ENCODE data around the gene FOXQ1.
"Not testable (repeated sequence)": the region's sequence is repeated elsewhere in the genome, so short reads cannot be mapped to it uniquely, and the experiment has no call there.

Gene FOXQ1

DNA sequence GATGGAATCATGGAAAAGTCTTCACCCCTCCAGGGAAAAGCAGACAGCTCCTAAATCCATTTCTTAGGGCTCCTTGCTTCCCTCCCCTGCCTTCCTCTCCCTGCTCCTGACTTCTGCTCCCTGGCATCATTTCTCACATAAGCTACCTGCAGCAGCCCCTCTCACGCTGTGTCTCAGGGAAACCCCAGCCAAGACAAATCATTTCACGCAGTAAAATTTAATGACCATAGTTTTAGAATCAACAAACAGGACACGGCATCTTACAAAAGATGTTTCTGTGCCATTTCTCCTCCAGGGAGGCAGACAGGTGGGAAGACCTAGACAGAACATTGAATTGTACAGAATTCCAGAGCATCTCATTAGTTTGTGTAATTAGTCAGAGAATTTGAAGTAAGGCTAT lies 16.5 kb upstream of the FOXQ1 start:
- no peak for DNase-seq

GRCh38 chr6:1296079-1296478 lies 15.8 kb upstream of the FOXQ1 start:
- DNase-seq, result no peak

GRCh38 chr6:1296542-1296941 lies 15.4 kb upstream of the FOXQ1 start:
- no peak for DNase-seq

GRCh38 chr6:1297746-1298145 lies 14.2 kb upstream of the FOXQ1 start:
- no peak for DNase-seq

DNA sequence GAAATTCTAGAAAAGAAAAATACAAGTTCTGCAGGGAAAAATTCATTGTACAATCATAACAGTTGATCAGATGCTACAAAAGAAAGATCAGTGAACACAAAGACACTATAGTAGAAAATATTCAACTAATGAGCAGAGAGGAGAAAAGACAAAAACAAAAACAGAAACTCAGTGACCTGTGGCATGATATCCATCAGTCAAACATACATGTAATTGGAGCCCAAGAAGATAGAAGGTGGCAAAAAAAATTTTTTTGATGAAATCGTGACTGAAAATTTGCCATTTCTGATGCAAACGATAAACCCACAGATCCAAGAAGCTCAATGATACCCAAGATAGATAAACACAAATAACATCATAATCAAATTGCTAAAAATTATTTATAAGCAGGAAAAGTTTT lies 13.1 kb upstream of the FOXQ1 start:
- no peak for DNase-seq

DNA sequence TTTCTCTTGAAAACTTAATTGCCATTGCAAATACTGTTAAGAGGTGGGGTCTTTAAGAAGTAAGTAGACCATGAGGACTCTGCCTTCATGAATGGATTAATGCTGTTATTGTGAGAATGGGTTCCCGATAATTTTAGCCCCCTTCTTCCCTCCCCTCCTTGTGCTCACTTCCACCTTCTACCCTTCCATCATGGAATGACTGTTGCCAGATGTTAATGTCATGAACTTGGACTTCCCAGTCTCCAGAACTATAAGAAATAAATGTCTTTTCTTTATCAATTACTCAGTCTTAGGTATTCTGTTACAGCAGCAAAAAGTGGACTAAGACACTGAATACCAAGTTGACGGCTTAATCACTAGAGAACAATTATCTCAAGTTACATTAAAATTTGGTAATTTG lies 5.8 kb upstream of the FOXQ1 start:
- no peak for DNase-seq

DNA sequence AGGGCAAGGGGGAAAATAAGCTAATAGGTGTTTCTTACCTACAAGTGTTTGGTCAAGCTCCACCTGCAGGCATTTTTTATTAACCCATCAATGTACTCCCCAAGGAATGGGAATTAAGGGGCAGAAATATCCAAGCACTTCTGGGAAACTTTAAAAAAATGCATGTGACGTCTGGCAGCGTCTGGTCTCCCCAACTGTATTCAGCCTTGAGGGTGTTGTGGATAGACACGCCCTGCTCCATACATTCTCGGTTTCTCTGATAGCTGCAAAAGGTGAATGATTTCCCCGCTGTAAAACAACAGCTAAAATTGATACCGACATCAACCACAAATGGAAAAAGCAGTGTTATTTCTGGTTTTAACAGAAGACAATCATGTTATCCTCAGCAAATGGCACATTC lies 2.5 kb upstream of the FOXQ1 start:
- DNase-seq, result no peak

DNA sequence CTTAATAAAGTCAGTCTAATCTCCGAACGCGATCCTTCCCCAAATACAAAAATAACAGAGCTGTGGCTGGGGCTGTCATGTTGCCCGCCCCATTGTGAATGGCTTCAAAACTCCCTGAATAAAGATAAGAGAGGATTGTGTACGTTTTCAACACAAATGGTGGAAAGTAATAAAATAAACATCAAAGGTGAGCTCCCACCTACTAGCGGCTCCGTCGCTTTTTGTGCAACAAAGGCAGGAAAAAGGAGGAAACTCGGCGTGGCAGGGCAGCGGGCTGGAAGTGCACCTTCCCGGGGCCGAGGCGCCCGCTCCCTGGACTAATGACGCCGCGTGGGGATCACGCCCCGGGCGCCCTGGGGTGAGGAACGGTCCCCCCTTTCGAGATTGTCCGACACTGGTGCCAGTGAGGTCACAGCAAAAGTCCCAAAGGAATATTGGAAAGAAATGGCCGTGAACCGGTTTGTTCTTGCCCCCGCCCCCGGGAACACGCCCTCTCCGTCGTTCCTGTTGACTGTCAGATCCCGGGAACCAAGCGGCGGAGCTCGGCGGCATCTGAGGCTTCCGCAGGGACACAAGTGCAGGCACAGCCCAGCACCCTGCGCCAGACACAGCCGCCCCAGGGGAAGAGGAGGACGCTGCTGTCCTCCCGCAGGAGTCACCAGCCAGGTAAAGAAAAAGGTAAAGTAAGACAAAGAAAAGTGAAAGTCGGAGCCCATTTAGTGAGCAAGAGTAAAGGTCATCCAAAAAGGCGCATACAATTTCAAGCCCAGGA lies 1.1 kb upstream of the FOXQ1 start:
- no peak for DNase-seq

GRCh38 chr6:1312203-1312472 lies 240 bp downstream of the FOXQ1 start:
- DNase-seq, result no peak

DNA sequence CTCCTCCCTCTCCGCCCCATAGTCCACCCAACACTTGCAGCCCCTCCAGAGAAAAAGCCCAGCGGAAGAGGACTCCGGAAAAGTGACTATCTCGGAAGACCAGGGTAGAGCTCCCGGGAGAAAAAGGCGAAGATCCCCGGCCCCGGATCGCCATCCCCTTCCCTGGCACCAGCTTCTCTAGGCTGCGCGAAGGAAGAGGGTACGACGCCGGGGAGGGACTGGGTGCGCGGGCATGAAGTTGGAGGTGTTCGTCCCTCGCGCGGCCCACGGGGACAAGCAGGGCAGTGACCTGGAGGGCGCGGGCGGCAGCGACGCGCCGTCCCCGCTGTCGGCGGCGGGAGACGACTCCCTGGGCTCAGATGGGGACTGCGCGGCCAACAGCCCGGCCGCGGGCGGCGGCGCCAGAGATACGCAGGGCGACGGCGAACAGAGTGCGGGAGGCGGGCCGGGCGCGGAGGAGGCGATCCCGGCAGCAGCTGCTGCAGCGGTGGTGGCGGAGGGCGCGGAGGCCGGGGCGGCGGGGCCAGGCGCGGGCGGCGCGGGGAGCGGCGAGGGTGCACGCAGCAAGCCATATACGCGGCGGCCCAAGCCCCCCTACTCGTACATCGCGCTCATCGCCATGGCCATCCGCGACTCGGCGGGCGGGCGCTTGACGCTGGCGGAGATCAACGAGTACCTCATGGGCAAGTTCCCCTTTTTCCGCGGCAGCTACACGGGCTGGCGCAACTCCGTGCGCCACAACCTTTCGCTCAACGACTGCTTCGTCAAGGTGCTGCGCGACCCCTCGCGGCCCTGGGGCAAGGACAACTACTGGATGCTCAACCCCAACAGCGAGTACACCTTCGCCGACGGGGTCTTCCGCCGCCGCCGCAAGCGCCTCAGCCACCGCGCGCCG lies 822 bp downstream of the FOXQ1 start:
- no peak for DNase-seq

DNA sequence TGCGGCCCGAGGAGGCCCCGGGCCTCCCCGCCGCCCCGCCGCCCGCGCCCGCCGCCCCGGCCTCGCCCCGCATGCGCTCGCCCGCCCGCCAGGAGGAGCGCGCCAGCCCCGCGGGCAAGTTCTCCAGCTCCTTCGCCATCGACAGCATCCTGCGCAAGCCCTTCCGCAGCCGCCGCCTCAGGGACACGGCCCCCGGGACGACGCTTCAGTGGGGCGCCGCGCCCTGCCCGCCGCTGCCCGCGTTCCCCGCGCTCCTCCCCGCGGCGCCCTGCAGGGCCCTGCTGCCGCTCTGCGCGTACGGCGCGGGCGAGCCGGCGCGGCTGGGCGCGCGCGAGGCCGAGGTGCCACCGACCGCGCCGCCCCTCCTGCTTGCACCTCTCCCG lies 1.5 kb downstream of the FOXQ1 start:
- DNase-seq, result no peak

DNA sequence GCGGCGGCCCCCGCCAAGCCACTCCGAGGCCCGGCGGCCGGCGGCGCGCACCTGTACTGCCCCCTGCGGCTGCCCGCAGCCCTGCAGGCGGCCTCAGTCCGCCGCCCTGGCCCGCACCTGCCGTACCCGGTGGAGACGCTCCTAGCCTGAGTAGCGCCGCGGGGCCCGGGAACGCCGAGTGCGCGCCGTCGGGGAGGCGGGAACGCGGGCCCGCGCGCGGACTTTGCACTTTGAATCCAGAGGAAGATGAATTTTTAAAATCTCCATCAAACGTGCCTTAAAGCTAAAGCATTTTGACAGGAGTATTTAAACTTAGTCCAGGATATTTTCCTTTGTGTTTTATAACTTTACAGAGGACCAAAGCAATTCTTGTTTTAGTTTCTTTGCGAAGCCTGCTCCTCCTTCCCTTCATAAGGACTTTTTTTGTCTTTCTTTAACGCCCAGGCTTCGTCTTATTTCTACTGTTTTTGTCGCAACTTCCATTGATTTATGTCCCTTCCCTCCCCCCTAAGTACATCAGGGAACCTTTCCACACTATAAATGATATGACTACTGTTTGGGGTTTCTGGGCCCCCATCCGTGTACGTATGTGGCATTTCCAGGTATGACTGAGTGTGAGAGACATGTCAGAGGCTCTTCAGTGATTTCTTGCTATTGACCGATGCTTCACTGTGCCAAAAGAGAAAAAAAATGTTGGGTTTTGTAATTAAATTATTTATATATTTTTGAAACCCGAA lies 2.0 kb downstream of the FOXQ1 start:
- DNase-seq, result no peak

DNA sequence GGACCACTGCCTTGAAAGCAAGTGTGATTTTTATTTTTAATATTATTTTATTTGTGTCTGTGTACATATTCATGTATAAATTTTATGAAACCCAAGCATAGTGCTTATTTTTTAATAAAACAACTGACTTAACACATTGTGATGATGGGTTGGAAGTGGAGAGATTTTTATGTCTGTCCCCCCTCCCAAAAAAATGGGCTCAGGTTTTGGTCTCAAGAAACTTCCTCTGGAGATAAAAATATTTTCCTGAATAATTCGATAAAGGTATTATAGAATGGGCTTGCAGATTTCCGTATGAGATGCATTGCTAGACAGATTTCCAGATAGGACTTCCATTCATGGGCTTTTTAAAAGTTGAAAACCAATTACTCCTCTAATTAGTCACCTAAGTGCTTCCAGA lies 2.7 kb downstream of the FOXQ1 start:
- DNase-seq, result no peak

DNA sequence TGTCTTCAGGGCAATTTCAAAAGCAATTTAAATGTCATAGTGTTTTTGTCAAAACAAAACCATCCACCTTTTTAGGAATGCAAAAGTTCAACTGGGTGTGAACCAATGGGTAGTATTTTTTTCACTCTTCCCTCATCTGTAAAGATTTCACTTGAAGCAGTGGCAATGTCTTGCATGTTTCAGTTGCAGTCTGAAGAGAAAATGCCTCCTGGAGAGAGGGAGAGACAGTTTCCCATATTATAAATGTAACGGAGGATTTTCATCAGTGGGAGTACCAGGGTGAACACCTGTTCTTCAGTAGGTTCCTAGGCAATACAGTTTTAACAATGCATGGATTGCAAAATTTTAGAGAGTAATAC lies 3.3 kb downstream of the FOXQ1 start:
- DNase-seq, result no peak

GRCh38 chr6:1315560-1316386 lies 3.9 kb downstream of the FOXQ1 start:
- DNase-seq, result no peak

GRCh38 chr6:1316489-1316971 lies 4.6 kb downstream of the FOXQ1 start:
- no peak for DNase-seq

DNA sequence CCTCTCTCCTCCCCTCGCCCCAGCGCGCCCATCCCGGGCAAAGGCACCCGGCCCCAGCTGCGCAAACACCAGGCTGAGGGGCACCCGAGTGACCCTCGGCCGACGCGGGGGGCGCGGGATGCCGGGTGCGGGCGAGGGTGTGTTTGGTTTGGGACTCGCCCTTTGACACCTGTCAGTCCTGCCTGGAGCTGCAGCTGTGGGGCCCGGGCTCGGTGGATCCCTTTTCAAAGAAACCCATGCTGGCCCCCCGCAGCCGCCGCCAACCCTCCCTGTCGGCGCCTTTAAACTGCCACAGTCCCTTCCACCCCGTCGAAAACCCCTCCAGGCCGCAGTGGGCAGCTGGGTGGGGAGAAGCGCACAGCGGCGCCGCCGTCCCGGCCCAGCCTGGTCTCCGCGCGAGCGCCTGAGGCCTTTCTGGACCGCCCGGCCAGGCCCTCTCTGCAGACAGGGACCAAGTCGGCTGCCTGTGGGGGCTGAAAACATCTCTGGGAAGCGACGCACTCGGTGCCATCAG lies 5.5 kb downstream of the FOXQ1 start:
- no peak for DNase-seq

GRCh38 chr6:1318036-1318435 lies 6.1 kb downstream of the FOXQ1 start:
- DNase-seq, result no peak

DNA sequence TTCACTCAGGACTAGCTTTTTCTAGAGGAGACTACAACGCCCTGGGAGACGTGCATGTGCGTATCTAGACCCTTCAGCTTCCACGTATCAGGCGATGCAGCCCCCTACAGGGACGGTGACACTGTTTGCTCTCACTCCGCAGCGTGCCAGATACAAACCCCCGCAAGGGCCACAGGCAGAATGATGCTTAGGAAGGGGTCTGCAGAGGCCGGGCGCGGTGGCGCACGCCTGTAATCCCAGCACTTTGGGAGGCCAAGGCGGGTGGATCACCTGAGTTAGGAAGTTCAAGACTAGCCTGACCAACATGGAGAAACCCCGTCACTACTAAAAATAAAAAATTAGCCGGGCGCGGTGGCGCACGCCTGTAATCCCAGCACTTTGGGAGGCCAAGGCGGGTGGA lies 6.7 kb downstream of the FOXQ1 start:
- DNase-seq, result not testable (repeated sequence)

DNA sequence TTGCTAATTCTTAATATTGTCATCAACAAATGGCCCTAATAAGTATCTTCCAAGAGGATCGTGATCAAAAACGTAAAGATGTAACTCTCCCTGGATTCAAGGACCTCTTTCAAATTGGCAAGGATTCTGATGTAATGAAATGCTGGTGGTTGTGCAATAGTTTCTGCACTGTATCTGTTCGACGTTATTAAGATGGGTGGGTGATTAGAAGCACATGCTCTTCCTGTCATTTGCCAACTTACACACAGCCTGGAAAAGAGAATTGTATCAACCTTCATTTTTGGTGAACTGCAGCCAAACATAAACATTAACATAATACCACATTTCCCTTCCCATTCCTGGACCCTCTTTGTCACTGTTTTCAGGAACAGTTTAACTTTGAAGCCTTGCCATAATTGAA lies 9.8 kb downstream of the FOXQ1 start:
- DNase-seq, result no peak

DNA sequence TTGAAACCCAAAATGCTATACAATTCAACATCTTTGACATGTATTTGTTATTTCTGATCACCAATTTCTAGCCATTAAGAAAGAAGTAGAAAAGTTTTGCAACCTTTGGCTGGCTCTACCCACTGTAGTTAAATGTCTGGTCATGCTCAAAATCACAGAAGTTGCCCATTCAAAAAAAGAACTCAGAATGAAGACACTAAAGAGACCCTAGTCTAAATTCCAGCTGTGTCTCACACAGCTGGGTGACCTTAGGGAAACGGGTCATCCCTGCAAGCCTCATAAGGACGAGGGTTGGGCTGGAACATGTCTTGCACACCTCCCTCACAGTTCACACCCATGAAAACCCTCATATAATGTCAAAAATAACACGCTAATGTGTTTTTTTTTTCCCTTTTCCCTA lies 10.3 kb downstream of the FOXQ1 start:
- no peak for DNase-seq

DNA sequence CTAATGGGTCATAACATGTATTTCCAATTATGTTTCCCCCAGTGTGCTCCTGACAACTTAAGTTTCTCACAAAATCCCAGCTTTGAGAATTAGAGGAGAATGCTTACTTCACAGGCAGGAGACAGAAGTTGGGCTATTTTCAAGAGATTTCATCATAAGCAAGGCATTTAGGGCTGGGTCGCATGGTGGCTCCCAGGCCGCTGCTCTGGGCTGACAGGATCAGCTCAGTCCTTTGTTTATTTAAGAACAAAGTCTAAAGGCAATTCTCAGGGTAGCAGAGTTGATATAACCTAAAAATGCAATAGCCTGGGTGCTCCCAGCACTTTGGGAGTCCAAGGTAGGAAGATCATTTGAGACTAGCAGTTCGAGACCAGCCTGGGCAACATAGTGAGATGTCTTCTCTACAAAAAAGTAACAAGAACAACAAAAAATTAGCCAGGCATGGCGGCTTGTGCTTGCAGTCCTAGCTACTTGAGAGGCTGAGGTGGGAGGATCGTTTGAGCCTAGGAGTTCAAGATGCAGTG lies 10.9 kb downstream of the FOXQ1 start:
- no peak for DNase-seq

Data from cerebellar nuclear complex (tissue), 1 donor.